HG03060 (cell line): ENCODE results near the gene AGFG2.
"Not testable (repeated sequence)": the region's sequence is repeated elsewhere in the genome, so short reads cannot be mapped to it uniquely, and the experiment has no call there.

ENCODE experiments used
- ATAC-seq: cut with Tn5 transposase; IDR thresholded peaks from one replicate; pipeline ENCODE4 v1.9.1; 2021; ENCODE audit warnings: low read depth, moderate number of reproducible peaks; ENCODE audit not compliant: unreplicated experiment

The AGFG2 gene

GRCh38 chr7:100519580-100519979 lies 19.4 kb upstream of the AGFG2 start:
- ATAC-seq = no peak

DNA sequence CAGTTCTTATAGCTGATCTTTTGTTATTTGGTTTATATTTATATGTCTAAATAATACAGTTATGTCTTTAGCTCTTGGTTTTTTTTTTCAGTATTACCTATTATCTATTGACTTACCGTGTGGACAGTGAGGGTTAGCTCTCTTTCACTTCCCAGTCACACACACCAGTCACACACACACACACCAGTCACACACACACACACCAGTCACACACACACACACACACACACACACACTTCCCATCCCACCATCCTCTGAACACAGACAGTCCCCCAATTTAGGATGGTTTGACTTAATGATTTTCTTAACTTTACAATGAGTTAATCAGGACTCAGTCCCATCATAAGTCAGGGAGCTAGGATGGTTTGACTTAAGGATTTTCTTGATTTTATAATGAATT lies 18.9 kb upstream of the AGFG2 start:
- ATAC-seq = no peak

- ATAC-seq = no peak
Measured at GRCh38 chr7:100521076-100521475, 17.9 kb upstream of the AGFG2 start.

GRCh38 chr7:100521909-100522593 lies 17.0 kb upstream of the AGFG2 start:
- ATAC-seq = not testable (repeated sequence)

DNA sequence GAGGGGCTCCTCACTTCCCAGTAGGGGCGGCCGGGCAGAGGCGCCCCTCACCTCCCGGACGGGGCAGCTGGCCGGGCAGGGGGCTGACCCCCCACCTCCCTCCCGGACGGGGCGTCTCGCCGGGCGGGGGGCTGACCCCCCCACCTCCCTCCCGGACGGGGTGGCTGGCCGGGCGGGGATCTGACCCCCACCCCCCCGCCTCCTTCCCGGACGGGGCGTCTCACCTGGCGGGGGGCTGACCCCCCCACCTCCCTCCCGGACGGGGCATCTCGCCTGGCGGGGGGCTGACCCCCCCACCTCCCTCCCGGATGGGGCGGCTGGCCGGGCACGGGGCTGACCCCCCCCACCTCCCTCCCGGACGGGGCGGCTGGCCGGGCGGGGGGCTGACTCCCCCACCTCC lies 15.8 kb upstream of the AGFG2 start:
- not testable (repeated sequence) for ATAC-seq

DNA sequence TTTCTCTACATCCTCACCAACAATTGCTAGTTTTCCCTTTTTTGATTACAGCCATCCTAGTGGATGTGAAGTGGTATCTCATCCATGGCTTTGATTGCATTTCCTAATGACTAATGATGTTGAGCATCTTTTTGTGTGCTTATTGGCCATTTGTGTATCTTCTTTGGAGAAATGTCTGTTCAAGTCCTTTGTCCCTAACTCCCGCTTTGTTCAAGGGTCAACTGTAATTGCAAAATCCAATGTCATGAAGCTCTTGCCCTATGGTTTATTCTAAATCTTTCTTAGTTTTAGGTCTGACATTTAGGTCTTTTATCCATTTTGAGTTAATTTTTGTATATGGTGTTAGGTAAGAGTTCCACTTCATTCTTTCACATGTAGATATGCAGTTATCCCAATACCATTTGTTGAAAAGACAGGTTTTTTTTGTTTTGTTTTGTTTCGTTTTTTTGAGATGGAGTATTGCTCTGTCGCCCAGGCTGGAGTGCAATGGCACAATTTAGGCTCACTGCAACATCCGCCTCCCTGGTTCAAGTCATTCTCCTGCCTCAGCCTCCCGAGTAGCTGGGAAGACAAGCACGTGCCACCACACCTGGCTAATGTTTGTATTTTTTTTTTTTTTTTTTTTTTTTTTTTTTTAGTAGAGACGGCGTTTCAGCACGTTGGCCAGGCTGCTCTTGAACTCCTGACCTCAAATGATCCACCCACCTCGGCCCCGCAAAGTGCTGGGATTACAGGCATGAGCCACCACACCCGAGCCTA lies 10.7 kb upstream of the AGFG2 start:
- ATAC-seq = not testable (repeated sequence)

- ATAC-seq = no peak
Measured at GRCh38 chr7:100532165-100533022, 6.6 kb upstream of the AGFG2 start.

- not testable (repeated sequence) for ATAC-seq
Measured at GRCh38 chr7:100535982-100536381, 3.0 kb upstream of the AGFG2 start.

DNA sequence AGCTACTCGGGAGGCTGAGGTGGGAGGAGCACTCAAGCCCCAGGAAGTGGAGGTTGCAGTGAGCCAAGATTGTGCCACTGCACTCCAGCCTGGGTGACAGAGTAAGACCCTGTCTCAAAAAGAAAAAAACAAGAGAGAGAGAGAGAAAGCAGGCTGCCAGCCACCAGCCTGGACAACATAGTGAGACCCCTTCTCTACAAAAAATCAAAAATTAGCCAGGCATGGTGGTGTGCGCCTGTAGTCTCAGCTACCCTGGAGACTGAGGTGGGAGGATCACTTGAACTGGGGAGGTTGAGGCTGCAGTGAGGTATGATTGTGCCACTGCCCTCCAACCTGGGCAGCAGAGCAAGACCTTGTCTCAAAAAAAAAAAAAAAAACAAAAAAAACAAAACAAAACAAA lies 2.3 kb upstream of the AGFG2 start:
- not testable (repeated sequence) for ATAC-seq

- ATAC-seq = no peak
Measured at GRCh38 chr7:100538348-100538653, 702 bp upstream of the AGFG2 start.

DNA sequence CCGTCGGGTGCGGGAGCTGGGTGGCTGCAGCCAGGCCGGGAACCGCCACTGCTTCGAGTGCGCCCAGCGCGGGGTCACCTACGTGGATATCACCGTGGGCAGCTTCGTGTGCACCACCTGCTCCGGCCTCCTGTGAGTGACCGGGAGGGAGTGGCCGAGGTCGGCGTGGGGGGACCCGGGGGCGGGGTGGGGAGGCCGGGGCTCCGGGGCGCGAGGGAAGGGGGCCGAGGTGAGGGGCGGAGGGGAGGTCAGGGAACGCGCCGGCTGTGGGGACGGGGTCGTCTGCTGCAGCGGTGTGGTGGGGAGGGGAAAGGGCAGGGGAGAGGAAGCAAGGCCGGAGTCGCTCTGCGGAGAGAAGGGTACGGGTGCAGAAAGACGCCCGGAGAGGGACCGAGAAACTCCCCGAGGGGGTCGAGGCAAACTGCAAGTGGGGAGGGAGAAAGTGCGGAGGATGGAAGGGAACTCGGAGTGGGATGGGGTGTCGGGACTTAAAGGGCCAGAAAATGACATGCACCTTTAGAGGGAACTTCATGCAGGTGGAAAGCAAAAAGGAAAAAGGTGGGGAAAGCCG lies 518 bp downstream of the AGFG2 start:
- ATAC-seq = no peak

GRCh38 chr7:100540073-100540723 lies 1.2 kb downstream of the AGFG2 start:
- ATAC-seq = no peak

DNA sequence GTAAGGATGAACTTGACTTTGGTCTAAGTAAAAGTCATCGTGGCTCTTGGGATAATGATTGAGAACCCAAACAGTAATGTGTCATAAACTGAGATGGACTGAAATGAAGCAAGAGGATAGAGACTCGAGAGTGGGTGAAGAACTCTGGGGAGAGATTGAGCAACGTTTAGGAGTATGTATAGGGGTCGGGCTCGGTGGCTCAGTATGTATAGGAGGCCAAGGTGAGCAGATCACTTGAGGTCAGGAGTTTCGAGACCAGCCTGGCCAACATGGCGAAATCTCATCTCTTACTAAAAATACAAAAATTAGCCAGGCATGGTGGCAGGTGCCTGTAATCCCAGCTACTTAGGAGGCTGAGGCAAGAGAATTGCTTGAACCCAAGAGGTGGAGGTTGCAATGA lies 2.3 kb downstream of the AGFG2 start:
- ATAC-seq = not testable (repeated sequence)

DNA sequence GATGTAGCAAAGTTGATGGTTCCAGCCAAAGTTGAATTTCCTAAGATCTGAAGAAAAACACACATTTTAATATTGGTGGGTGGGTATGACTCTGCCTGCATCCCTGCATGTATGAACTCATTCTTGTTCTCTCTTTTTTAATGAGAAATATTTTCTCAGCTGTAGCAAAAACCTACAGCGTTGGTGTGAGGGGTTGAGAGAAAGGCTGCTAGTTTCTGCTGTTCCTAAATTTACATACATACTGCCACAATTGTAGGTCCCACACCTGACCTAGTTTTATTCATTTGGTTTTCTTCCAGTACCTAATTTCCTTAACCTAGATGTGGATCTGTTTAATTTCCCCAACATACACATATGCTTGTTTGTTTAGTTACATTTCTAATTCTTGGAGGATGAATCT lies 4.6 kb downstream of the AGFG2 start:
- ATAC-seq = no peak

- no peak for ATAC-seq
Measured at GRCh38 chr7:100544386-100544785, 5.4 kb downstream of the AGFG2 start.

- ATAC-seq = no peak
Measured at GRCh38 chr7:100544967-100545359, 6.0 kb downstream of the AGFG2 start.

- ATAC-seq = no peak
Measured at GRCh38 chr7:100545360-100546128, 6.5 kb downstream of the AGFG2 start.

DNA sequence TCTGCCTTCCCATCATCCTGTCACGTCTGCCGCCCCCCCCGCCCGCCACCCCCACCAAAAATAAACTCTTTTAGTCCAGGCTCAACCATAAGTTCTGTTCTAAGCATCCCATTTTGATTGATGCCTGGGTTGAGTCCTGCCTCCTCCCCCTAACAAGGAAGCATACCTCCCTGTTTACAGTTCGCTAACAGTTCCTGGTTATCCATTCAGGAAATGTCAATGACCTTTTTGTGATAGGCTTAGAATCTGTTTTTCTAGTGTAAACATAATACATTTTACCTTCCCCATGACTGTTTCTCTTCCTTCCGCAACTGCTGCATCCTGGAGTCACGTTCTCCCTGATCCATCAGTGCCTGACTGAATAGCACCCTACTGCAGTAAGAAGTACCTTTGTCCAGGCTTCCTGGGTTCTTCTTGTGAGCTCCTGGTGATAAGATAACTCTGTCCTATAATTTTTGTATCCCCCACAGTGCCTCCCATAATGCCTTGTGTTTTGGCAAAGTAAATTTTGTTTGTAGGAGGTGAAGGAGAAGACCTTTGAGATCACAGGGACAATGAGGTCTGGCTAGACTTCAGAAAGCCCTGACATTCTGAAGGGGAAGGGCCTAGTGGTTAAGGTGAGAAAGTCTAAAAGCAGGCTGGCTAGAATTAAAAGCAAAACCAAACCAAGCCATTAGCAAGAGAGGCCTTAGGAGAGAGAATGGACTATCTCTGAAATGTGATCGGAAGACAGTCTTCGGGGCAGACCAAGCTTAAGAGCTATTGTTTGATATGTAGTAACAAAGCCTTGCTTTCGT lies 7.3 kb downstream of the AGFG2 start:
- ATAC-seq = no peak
